ENCODE data around the gene CLVS2.

The CLVS2 gene

GRCh38 chr6:123022975-123023374 is 26.9 kb downstream of the CLVS2 start:
- no peak for DNase-seq (ENCODE audit: extremely low read depth in 1 of 2, low read depth in 1 of 2)

GRCh38 chr6:123024976-123025375 is 28.9 kb downstream of the CLVS2 start:
- no peak for DNase-seq (ENCODE audit: extremely low read depth in 1 of 2, low read depth in 1 of 2)

- DNase-seq (ENCODE audit: extremely low read depth in 1 of 2, low read depth in 1 of 2): no peak
Measured at GRCh38 chr6:123027408-123027807, 31.4 kb downstream of the CLVS2 start.

- no peak for DNase-seq (ENCODE audit: extremely low read depth in 1 of 2, low read depth in 1 of 2)
Measured at GRCh38 chr6:123028263-123028662, 32.2 kb downstream of the CLVS2 start.

- no peak for DNase-seq (ENCODE audit: extremely low read depth in 1 of 2, low read depth in 1 of 2)
Measured at GRCh38 chr6:123030282-123030681, 34.2 kb downstream of the CLVS2 start.

- DNase-seq (ENCODE audit: extremely low read depth in 1 of 2, low read depth in 1 of 2): no peak
Measured at GRCh38 chr6:123036648-123037047, 40.6 kb downstream of the CLVS2 start.

GRCh38 chr6:123039431-123039830 is 43.4 kb downstream of the CLVS2 start:
- DNase-seq (ENCODE audit: extremely low read depth in 1 of 2, low read depth in 1 of 2): no peak

- no peak for DNase-seq (ENCODE audit: extremely low read depth in 1 of 2, low read depth in 1 of 2)
Measured at GRCh38 chr6:123042401-123042800, 46.4 kb downstream of the CLVS2 start.

GRCh38 chr6:123044341-123044860 is 48.4 kb downstream of the CLVS2 start:
- no peak for DNase-seq (ENCODE audit: extremely low read depth in 1 of 2, low read depth in 1 of 2)

GRCh38 chr6:123053602-123054225 is 57.7 kb downstream of the CLVS2 start:
- no peak for DNase-seq (ENCODE audit: extremely low read depth in 1 of 2, low read depth in 1 of 2)

- DNase-seq (ENCODE audit: extremely low read depth in 1 of 2, low read depth in 1 of 2): no peak
Measured at GRCh38 chr6:123055256-123055655, 59.2 kb downstream of the CLVS2 start.

GRCh38 chr6:123062670-123063069 is 66.6 kb downstream of the CLVS2 start:
- no peak for DNase-seq (ENCODE audit: extremely low read depth in 1 of 2, low read depth in 1 of 2)

GRCh38 chr6:123064038-123064437 is 68.0 kb downstream of the CLVS2 start:
- no peak for DNase-seq (ENCODE audit: extremely low read depth in 1 of 2, low read depth in 1 of 2)

GRCh38 chr6:123074616-123075015 is 78.6 kb downstream of the CLVS2 start:
- no peak for DNase-seq (ENCODE audit: extremely low read depth in 1 of 2, low read depth in 1 of 2)

GRCh38 chr6:123085403-123085802 is 89.4 kb downstream of the CLVS2 start:
- DNase-seq (ENCODE audit: extremely low read depth in 1 of 2, low read depth in 1 of 2): no peak

- no peak for DNase-seq (ENCODE audit: extremely low read depth in 1 of 2, low read depth in 1 of 2)
Measured at GRCh38 chr6:123089226-123089625, 93.2 kb downstream of the CLVS2 start.

GRCh38 chr6:123091091-123091895 is 95.3 kb downstream of the CLVS2 start:
- no peak for DNase-seq (ENCODE audit: extremely low read depth in 1 of 2, low read depth in 1 of 2)

GRCh38 chr6:123091896-123092271 is 95.8 kb downstream of the CLVS2 start:
- DNase-seq (ENCODE audit: extremely low read depth in 1 of 2, low read depth in 1 of 2): no peak

- no peak for DNase-seq (ENCODE audit: extremely low read depth in 1 of 2, low read depth in 1 of 2)
Measured at GRCh38 chr6:123094795-123095194, 98.8 kb downstream of the CLVS2 start.

- no peak for DNase-seq (ENCODE audit: extremely low read depth in 1 of 2, low read depth in 1 of 2)
Measured at GRCh38 chr6:123105561-123105960, 109.5 kb downstream of the CLVS2 start.

- DNase-seq (ENCODE audit: extremely low read depth in 1 of 2, low read depth in 1 of 2): no peak
Measured at GRCh38 chr6:123116370-123116769, 120.3 kb downstream of the CLVS2 start.
